KMS-11 (cell line): ENCODE measurements around the gene LDB3.

Source experiments
- H2AFZ ChIP-seq: fragments of 200-600 bp; sonication (generic); 2 replicates; pipeline ENCODE4 v1.6.1; 2016; ENCODE audit warnings: antibody characterized with exemption, mixed run types, low read depth
- H3K27ac ChIP-seq: fragments of 200-600 bp; sonication (generic); 2 replicates; pipeline ENCODE4 v1.6.1; 2016; ENCODE audit warnings: mild to moderate bottlenecking, mixed run types
- H3K27me3 ChIP-seq: fragments of 200-600 bp; sonication (generic); 2 replicates; pipeline ENCODE4 v1.6.1; 2017; ENCODE audit warnings: mild to moderate bottlenecking, low read depth, mixed run types, moderate library complexity; ENCODE audit not compliant: insufficient read depth
- H3K36me3 ChIP-seq: fragments of 200-600 bp; sonication (generic); 2 replicates; pipeline ENCODE4 v1.6.1; 2017; ENCODE audit warnings: mild to moderate bottlenecking, mixed run types; ENCODE audit not compliant: insufficient read depth
- H3K4me1 ChIP-seq: fragments of 200-600 bp; sonication (generic); 2 replicates; pipeline ENCODE4 v1.6.1; 2016; ENCODE audit warnings: mild to moderate bottlenecking, low read depth, mixed run types; ENCODE audit not compliant: poor library complexity, severe bottlenecking
- H3K4me2 ChIP-seq: fragments of 200-600 bp; sonication (generic); 2 replicates; pipeline ENCODE4 v1.7.0; 2016; ENCODE audit warnings: mild to moderate bottlenecking, mixed run types
- H3K4me3 ChIP-seq: fragments of 200-600 bp; sonication (generic); IDR thresholded peaks from 2 replicates; pipeline ENCODE4 v1.6.1; 2017; ENCODE audit warnings: low read depth, low read length, mixed read lengths; ENCODE audit not compliant: insufficient read depth
- H3K79me2 ChIP-seq: fragments of 200-600 bp; sonication (generic); 2 replicates; pipeline ENCODE4 v1.6.1; 2016; ENCODE audit warnings: low read depth, mixed run types; ENCODE audit not compliant: insufficient read depth
- H3K9ac ChIP-seq: fragments of 200-600 bp; sonication (generic); 2 replicates; pipeline ENCODE4 v1.6.1; 2016; ENCODE audit warnings: mild to moderate bottlenecking, mixed run types
- H4K20me1 ChIP-seq: fragments of 200-600 bp; sonication (generic); 2 replicates; pipeline ENCODE4 v1.6.1; 2016; ENCODE audit warnings: mild to moderate bottlenecking, mixed run types; ENCODE audit not compliant: insufficient read depth
- TF ChIP-seq, protein P1 (sequence below): fragments of 200-600 bp; sonication (generic); conservative IDR thresholded peaks from 2 replicates; pipeline ENCODE4 v1.6.1; 2017; ENCODE audit warnings: low read depth, mild to moderate bottlenecking, antibody characterized with exemption, low read length, moderate library complexity, mixed read lengths

The LDB3 gene

GRCh38 chr10:86759073-86759672 is 90.9 kb downstream of the LDB3 start:
- TF ChIP-seq, protein P1, sequence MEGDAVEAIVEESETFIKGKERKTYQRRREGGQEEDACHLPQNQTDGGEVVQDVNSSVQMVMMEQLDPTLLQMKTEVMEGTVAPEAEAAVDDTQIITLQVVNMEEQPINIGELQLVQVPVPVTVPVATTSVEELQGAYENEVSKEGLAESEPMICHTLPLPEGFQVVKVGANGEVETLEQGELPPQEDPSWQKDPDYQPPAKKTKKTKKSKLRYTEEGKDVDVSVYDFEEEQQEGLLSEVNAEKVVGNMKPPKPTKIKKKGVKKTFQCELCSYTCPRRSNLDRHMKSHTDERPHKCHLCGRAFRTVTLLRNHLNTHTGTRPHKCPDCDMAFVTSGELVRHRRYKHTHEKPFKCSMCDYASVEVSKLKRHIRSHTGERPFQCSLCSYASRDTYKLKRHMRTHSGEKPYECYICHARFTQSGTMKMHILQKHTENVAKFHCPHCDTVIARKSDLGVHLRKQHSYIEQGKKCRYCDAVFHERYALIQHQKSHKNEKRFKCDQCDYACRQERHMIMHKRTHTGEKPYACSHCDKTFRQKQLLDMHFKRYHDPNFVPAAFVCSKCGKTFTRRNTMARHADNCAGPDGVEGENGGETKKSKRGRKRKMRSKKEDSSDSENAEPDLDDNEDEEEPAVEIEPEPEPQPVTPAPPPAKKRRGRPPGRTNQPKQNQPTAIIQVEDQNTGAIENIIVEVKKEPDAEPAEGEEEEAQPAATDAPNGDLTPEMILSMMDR, result no peak
- no peaks in the 10 kb centered on the region for H3K27me3 ChIP-seq
- no peak overlapping the region for H3K4me2 ChIP-seq
- no peak overlapping the region for H2AFZ ChIP-seq
- H4K20me1 ChIP-seq, result no peaks in the 10 kb centered on the region
- H3K4me3 ChIP-seq, result no peak overlapping the region
- H3K79me2 ChIP-seq, result peaks cover 4% of the 10 kb centered on the region; the same call in 1 of the 2 replicates
- H3K4me1 ChIP-seq, result peaks cover 7% of the 10 kb centered on the region
- no peak overlapping the region for H3K27ac ChIP-seq
- no peak overlapping the region for H3K9ac ChIP-seq
- no peaks in the 10 kb centered on the region for H3K36me3 ChIP-seq

DNA sequence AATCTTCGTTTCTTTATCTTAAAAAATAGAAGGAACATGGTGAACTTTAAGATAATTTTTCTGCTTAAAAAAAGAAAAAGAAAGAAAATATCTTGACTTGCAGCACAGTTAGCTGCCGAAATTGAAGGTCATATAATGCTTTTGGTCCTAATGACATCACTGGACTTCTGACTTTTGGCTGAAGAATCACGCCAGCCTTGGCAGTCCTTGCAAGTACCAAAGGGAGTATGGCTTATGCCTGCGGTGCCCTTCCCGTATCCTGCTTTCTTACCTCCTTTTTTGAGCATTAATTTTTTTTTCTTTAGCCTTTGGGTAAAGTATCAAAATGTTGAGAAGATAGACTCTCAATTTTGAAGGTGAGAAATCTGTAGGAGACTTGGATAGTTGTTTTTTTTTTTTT is 95.1 kb downstream of the LDB3 start:
- Histone ChIP-seq H4K20me1 (no peaks in the 10 kb centered on the region), H3K4me2 (no peak overlapping the region), H3K4me1 (peaks cover 11% of the 10 kb centered on the region), H2AFZ (no peak overlapping the region), H3K27ac (no peak overlapping the region), H3K36me3 (no peaks in the 10 kb centered on the region), H3K79me2 (peaks cover 4% of the 10 kb centered on the region), H3K27me3 (no peaks in the 10 kb centered on the region), H3K9ac (no peak overlapping the region), H3K4me3 (no peak overlapping the region)
- TF ChIP-seq, protein P1, result no peak

DNA sequence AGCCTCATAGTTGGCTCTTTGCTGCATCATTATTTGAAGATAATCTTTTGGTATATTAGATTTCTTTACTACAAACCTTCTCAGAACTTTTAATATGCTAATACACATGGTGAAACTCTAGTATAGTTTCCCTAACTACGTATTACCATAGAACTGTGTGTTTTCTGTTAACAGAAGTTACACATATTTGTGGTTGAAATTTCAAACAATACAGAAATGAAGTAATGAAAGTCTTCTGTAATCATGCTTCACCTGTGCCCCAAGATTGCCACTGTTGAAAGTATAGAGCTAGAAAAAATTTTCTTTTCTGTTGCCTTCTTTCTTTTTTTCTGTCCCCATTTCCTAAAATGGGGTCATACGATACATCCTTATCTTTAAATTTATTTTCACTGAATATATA is 97.2 kb downstream of the LDB3 start:
- Histone ChIP-seq H3K4me3 (no peak overlapping the region), H4K20me1 (no peaks in the 10 kb centered on the region), H3K79me2 (peaks cover 4% of the 10 kb centered on the region), H3K9ac (no peak overlapping the region), H3K27me3 (no peaks in the 10 kb centered on the region), H3K4me2 (no peak overlapping the region; the same call in 1 of the 2 replicates), H3K36me3 (no peaks in the 10 kb centered on the region), H3K27ac (no peak overlapping the region), H2AFZ (no peak overlapping the region), H3K4me1 (peaks cover 11% of the 10 kb centered on the region)
- TF ChIP-seq, protein P1, result no peak

- Histone ChIP-seq H3K27me3 (no peaks in the 10 kb centered on the region), H2AFZ (no peak overlapping the region), H3K4me3 (no peak overlapping the region), H3K4me2 (no peak overlapping the region), H3K9ac (no peak overlapping the region), H3K79me2 (no peaks in the 10 kb centered on the region; the same call in 1 of the 2 replicates), H3K36me3 (no peaks in the 10 kb centered on the region), H3K4me1 (peaks cover 11% of the 10 kb centered on the region), H4K20me1 (no peaks in the 10 kb centered on the region), H3K27ac (no peak overlapping the region)
- TF ChIP-seq, protein P1, result no peak
Observed at GRCh38 chr10:86768412-86769062, 100.2 kb downstream of the LDB3 start.
